IPS-18c (cell line): ENCODE data around the gene ZSWIM4.

Source experiments
- H3K4me3 ChIP-seq: 2 replicates; pipeline ENCODE4 v1.7.0; 2013; ENCODE audit warnings: low read depth, mild to moderate bottlenecking, low read length, moderate library complexity; ENCODE audit not compliant: insufficient read depth
- H3K9me3 ChIP-seq: one replicate; pipeline ENCODE4 v1.6.1; 2013; ENCODE audit warnings: mild to moderate bottlenecking, low read length, moderate library complexity; ENCODE audit not compliant: control insufficient read depth, insufficient read depth

The ZSWIM4 gene

GRCh38 chr19:13823901-13824300 is 28.7 kb downstream of the ZSWIM4 start:
- no peak overlapping the region for H3K4me3 ChIP-seq

GRCh38 chr19:13824703-13825102 is 29.5 kb downstream of the ZSWIM4 start:
- H3K9me3 ChIP-seq: no peaks in the 10 kb centered on the region
- no peak overlapping the region for H3K4me3 ChIP-seq

More at GRCh38 chr19:13823901-13824300, 28.7 kb downstream of the ZSWIM4 start:
- H3K9me3 ChIP-seq: no peaks in the 10 kb centered on the region

GRCh38 chr19:13825489-13826441 is 30.5 kb downstream of the ZSWIM4 start:
- no peak overlapping the region for H3K4me3 ChIP-seq

GRCh38 chr19:13826652-13827235 is 31.5 kb downstream of the ZSWIM4 start:
- no peaks in the 10 kb centered on the region for H3K9me3 ChIP-seq
- H3K4me3 ChIP-seq: no peak overlapping the region

More at GRCh38 chr19:13825489-13826441, 30.5 kb downstream of the ZSWIM4 start:
- H3K9me3 ChIP-seq: no peaks in the 10 kb centered on the region

GRCh38 chr19:13827656-13828055 is 32.4 kb downstream of the ZSWIM4 start:
- no peaks in the 10 kb centered on the region for H3K9me3 ChIP-seq

GRCh38 chr19:13830114-13830740 is 35.0 kb downstream of the ZSWIM4 start:
- H3K9me3 ChIP-seq: no peaks in the 10 kb centered on the region
- no peak overlapping the region for H3K4me3 ChIP-seq

More at GRCh38 chr19:13827656-13828055, 32.4 kb downstream of the ZSWIM4 start:
- no peak overlapping the region for H3K4me3 ChIP-seq

- no peak overlapping the region for H3K4me3 ChIP-seq
- no peaks in the 10 kb centered on the region for H3K9me3 ChIP-seq
Observed at GRCh38 chr19:13830741-13831536, 35.7 kb downstream of the ZSWIM4 start.

- H3K4me3 ChIP-seq: no peak overlapping the region
- H3K9me3 ChIP-seq: no peaks in the 10 kb centered on the region
Observed at GRCh38 chr19:13831537-13832467, 36.6 kb downstream of the ZSWIM4 start.

- no peaks in the 10 kb centered on the region for H3K9me3 ChIP-seq
- H3K4me3 ChIP-seq: peak overlapping the region; percentile 34
Observed at GRCh38 chr19:13833330-13834243, 38.3 kb downstream of the ZSWIM4 start.

- Histone ChIP-seq H3K9me3 (no peaks in the 10 kb centered on the region), H3K4me3 (no peak overlapping the region)
Observed at GRCh38 chr19:13834244-13835069, 39.2 kb downstream of the ZSWIM4 start.

- Histone ChIP-seq H3K9me3 (no peaks in the 10 kb centered on the region), H3K4me3 (no peak overlapping the region)
Observed at GRCh38 chr19:13835791-13836723, 40.8 kb downstream of the ZSWIM4 start.

GRCh38 chr19:13838435-13839129 is 43.3 kb downstream of the ZSWIM4 start:
- no peak overlapping the region for H3K4me3 ChIP-seq

More at GRCh38 chr19:13838435-13839129, 43.3 kb downstream of the ZSWIM4 start:
- no peaks in the 10 kb centered on the region for H3K9me3 ChIP-seq
